ENCODE data around the gene CNTN4.

GRCh38 chr3:2772803-2773202 is 674.1 kb downstream of the CNTN4 start:
- TF ChIP-seq CTCF (IDR thresholded peaks at IDR 0.05) = no peak
- TF ChIP-seq POLR2A (IDR thresholded peaks at IDR 0.05) = no peak

Measured in right lobe of liver (tissue), 4 donors.